GM23248 (cell line): ENCODE data around the gene UBR3.

Experiments used
- EZH2 ChIP-seq: fragments of 200-600 bp; sonication (generic); IDR thresholded peaks from 2 replicates; pipeline ENCODE4 v1.6.1; 2018; ENCODE audit warnings: antibody characterized with exemption, mild to moderate bottlenecking; ENCODE audit not compliant: insufficient read depth, poor library complexity, severe bottlenecking
- EZH2phosphoT487 ChIP-seq: fragments of 200-600 bp; sonication (generic); IDR thresholded peaks from 2 replicates; pipeline ENCODE4 v1.6.1; 2018; ENCODE audit warnings: antibody characterized with exemption, moderate library complexity, mild to moderate bottlenecking, low read depth; ENCODE audit not compliant: insufficient read depth

GRCh38 chr2:170026361-170026760 lies 199.1 kb downstream of the UBR3 start:
- TF ChIP-seq EZH2 (no peak), EZH2phosphoT487 (no peak)
